ENCODE measurements around the gene CNNM4.

The CNNM4 gene

GRCh38 chr2:96760036-96760985, at the start of gene CNNM4:
Gene CNNM4 (plus strand): TSS chr2:96760902. CDS start chr2:96761000, 98 bp downstream.
- peak; percentile 95 for DNase-seq

DNA sequence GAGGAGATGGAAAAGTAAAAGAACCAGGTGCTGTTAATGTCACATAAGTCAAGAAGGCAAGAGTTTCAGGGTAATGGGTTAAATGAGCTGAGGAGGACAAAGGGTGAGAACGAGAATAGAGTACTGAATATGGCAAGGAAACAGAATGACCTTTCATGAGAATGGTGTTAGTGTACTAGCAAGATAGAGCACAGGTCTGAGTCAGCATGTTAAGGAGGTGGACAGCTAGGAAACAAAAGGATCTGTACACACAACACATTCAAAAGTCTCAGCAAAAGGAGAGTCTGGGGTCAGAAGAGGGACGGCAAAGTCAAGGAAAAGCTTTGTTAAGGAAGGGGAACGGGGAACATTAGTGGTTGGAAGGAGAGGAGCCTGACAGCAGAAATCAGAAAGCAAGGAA, 49.7 kb upstream of the CNNM4 start:
- DNase-seq: no peak

DNA sequence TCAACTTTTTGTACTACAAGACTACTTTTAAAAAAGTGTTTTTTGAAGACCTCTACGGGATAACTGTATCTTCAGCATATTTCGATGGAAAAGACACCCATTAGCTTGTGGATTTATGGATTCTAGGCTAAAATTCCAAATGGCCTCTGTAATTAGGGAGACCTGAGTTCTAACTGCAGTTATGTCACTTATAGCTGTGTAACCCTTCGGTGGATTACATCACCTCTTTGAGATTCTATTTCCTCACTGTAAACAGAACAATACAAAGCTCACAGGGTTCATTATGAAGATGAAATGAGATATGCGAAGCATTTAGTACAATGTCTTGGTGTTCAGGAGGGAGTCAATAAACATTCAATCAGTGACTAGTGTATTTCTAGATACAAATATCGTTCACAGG, 45.0 kb upstream of the CNNM4 start:
- no peak for DNase-seq

GRCh38 chr2:96716388-96716787, 44.3 kb upstream of the CNNM4 start:
- DNase-seq: no peak

DNA sequence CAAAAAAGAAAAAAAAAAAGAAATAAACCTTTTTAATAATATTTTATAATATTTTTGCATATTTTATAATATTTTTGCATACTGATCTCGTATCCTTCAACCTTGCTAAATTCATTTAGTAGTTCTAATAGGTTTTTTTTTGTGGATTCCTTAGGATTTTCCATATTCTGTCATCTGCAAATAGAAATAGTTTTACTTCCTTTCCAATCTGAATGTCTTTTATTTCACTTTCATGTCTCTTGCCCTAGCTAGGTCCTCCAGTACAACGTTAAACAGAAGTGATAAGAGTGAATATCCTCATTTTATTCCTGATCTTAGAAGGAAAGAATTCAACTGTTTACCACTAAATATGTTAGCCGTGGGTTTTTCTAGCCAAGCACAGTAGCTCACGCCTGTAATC, 34.6 kb upstream of the CNNM4 start:
- DNase-seq: no peak

DNA sequence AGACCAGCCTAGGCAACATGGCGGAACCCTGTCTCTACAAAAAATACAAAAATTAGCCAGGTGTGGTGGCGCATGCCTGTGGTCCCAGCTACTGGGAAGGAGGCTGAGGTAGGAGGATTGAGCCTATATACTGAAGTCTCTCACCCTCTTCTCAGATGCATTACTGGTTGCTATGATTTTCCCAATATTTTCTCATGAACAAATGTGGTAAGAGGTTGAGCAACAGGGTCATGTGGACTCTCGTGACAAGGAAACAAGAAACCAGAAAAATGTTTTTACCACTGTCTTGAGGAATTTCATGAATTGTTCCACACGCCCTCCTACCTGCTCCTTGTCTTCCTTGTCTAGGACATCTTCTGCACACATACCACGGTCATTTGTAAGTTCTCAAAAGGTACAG, 33.3 kb upstream of the CNNM4 start:
- DNase-seq: no peak

- DNase-seq: no peak
Measured at GRCh38 chr2:96729748-96730147, 31.0 kb upstream of the CNNM4 start.

- no peak for DNase-seq
Measured at GRCh38 chr2:96730212-96730611, 30.5 kb upstream of the CNNM4 start.

DNA sequence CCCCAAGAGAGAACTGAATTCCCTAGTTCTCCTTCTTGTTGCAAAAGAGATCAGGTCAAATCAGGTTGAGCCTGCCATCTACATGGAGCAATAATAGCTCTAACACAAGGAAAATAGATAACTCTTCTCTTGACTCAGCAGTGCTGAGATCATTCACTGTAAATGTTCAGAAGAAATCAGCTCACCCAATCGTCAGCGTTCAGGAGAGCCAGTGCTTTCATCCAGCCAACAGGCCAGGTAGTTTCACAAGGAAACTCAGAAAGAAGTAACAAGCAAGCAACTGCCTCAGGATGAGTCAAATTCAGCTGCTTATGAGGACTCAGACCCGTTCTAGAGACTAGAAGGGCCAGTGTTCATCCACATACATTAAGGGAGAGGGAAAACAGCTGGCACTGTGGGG, 26.8 kb upstream of the CNNM4 start:
- peak; percentile 38 for DNase-seq

GRCh38 chr2:96734880-96735583, 25.7 kb upstream of the CNNM4 start:
- peak; percentile 28 for DNase-seq

DNA sequence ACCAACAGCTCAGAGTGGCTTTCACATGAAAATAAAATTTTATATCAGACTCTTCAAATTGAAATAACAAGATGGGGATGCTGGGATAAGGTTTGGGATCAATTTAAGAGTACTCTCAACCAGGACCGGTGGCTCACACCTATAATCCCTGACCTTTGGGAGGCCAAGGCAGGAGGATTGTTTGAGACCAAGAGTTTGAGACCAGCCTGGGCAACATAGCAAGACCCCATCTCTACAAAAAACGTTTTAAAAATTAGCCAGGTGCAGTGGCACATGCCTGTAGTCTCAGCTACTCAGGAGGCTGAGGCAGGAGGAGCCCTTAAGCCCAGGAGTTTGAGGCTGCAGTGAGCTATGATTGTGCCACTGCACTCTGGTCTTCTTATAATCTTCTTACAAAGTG, 23.5 kb upstream of the CNNM4 start:
- DNase-seq: no peak

DNA sequence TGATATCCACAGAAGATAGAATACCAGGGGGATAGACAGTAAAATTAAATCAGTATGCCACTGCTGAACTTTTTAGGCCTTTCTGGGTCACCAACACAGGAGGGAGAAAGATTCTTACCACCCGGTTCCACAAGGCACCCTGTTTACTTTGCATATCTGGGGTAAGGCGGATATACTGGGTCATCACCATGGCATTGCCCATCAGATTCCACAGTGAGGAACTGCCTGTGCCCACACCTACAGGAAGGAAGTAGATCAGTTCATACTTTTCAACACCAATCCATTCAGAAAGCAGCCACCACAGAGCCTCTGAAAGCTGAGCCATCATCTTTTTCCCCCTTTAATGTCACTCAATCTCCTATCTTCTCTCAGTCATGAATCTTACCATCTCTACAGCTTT, 22.9 kb upstream of the CNNM4 start:
- DNase-seq: peak; percentile 32

DNA sequence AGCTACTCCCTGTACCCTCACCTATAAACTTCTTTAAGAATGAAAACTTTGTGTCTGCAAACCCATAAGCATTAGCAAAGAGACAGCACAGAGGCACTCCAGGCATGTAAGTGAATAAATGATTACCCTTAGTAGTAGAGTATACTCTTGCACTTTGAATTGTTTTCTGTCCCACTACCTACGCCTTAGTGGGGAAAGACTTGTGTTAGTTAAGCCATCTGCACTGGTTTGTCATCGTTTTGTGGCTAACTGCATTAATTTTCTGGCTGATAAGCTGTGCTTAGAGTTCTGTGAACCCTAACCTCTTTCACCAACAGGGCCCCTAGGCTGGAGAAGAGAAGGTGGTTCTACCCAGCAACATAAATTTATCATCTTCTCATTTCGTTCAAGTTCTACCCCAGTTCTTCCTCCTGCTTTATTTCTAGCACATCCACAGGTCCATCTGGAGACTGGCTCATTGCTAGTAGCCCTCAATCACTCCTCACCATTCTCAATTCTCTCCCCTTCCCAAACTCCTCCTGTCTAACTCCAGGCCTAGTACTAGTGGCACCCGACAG, 21.5 kb upstream of the CNNM4 start:
- no peak for DNase-seq

GRCh38 chr2:96739633-96740428, 20.9 kb upstream of the CNNM4 start, which contains the start of gene LMAN2L:
Gene LMAN2L (minus strand): TSS chr2:96740064. CDS start chr2:96740040, 24 bp downstream.
- peak; percentile 99 for DNase-seq

GRCh38 chr2:96747061-96747617, 13.6 kb upstream of the CNNM4 start:
- no peak for DNase-seq

DNA sequence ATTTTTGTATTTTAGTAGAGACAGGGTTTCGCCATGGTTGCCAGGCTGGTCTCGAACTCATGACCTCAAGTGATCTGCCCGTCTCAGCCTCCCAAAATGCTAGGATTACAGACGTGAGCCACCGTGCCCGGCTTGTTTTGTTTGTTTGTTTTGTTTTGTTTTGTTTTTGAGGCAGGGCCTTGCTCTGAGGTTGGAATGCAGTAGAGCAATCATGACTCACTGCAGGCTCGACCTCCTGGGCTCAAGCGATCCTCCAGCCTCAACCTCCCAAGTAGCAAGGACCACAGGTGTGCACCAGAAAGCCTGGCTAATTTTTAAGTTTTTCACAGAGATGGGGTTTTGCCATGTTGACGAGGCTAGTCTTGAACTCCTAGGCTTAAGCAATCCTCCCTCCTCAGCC, 8.9 kb upstream of the CNNM4 start:
- no peak for DNase-seq

- DNase-seq: no peak
Measured at GRCh38 chr2:96753661-96754282, 6.9 kb upstream of the CNNM4 start.

- DNase-seq: no peak
Measured at GRCh38 chr2:96754317-96754716, 6.4 kb upstream of the CNNM4 start.

- no peak for DNase-seq
Measured at GRCh38 chr2:96756788-96757476, 3.8 kb upstream of the CNNM4 start.

GRCh38 chr2:96757477-96757860, 3.2 kb upstream of the CNNM4 start:
- DNase-seq: no peak

- no peak for DNase-seq
Measured at GRCh38 chr2:96758987-96759386, 1.7 kb upstream of the CNNM4 start.

All from activated CD4-positive, alpha-beta T cell treated with anti-CD3 and anti-CD28 coated beads, Interleukin-10, Interleukin-2, amounts not matched to agents 100 ng/mL and 50 ng/mL, durations not matched to agents 16 hours and 8 hours (primary cell).